ENCODE data around the gene HHLA2.

DNA sequence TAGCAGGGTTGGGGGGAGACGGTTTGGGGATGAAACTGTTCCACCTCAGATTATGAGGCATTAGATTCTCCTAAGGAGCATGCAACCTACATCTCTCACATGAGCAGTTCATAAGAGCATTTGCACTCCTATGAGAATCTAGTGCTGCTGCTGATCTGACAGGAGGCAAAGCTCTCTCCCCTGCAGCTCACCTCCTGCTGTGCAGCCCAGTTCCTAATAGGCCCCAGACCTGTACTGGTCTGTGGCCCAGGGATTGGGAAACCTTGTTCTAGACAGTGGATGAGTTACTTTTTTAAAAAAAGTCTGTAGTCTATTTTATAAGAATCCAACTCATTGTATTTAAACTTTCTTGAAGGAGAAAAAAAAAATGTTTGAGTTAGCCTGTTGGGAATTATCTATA, 100.0 kb downstream of the HHLA2 start:
- TF ChIP-seq, protein P1, sequence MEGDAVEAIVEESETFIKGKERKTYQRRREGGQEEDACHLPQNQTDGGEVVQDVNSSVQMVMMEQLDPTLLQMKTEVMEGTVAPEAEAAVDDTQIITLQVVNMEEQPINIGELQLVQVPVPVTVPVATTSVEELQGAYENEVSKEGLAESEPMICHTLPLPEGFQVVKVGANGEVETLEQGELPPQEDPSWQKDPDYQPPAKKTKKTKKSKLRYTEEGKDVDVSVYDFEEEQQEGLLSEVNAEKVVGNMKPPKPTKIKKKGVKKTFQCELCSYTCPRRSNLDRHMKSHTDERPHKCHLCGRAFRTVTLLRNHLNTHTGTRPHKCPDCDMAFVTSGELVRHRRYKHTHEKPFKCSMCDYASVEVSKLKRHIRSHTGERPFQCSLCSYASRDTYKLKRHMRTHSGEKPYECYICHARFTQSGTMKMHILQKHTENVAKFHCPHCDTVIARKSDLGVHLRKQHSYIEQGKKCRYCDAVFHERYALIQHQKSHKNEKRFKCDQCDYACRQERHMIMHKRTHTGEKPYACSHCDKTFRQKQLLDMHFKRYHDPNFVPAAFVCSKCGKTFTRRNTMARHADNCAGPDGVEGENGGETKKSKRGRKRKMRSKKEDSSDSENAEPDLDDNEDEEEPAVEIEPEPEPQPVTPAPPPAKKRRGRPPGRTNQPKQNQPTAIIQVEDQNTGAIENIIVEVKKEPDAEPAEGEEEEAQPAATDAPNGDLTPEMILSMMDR (IDR thresholded peaks at IDR 0.05): no peak
- no peak for TF ChIP-seq POLR2A (IDR thresholded peaks at IDR 0.05)

Data from heart left ventricle (tissue), 13 donors.